GM19351 (cell line): ENCODE results near the gene PALM.
"Not testable (repeated sequence)": the region's sequence is repeated elsewhere in the genome, so short reads cannot be mapped to it uniquely, and the experiment has no call there.

Source experiments
- ATAC-seq: cut with Tn5 transposase; IDR thresholded peaks from one replicate; pipeline ENCODE4 v1.9.1; 2021; ENCODE audit warnings: mild to moderate bottlenecking, moderate library complexity; ENCODE audit not compliant: unreplicated experiment

Gene PALM

GRCh38 chr19:729965-730668 lies 21.4 kb downstream of the PALM start:
- no peak for ATAC-seq

- ATAC-seq = no peak
These were observed 22.3 kb downstream of the PALM start for GRCh38 chr19:731000-731399.

GRCh38 chr19:732148-733069 lies 23.7 kb downstream of the PALM start:
- no peak for ATAC-seq

- ATAC-seq = no peak
These were observed 26.0 kb downstream of the PALM start for GRCh38 chr19:734716-735115.

GRCh38 chr19:736125-736524 lies 27.4 kb downstream of the PALM start:
- no peak for ATAC-seq

- ATAC-seq = no peak
These were observed 28.9 kb downstream of the PALM start for GRCh38 chr19:737591-738093.

GRCh38 chr19:738509-739128 lies 29.9 kb downstream of the PALM start:
- no peak for ATAC-seq

- no peak for ATAC-seq
These were observed 31.4 kb downstream of the PALM start for GRCh38 chr19:739998-740715.

GRCh38 chr19:740816-741505 lies 32.2 kb downstream of the PALM start:
- not testable (repeated sequence) for ATAC-seq

- ATAC-seq = no peak
These were observed 32.9 kb downstream of the PALM start for GRCh38 chr19:741506-742131.

- ATAC-seq = no peak
These were observed 33.9 kb downstream of the PALM start for GRCh38 chr19:742540-743075.

GRCh38 chr19:743168-743687 lies 34.5 kb downstream of the PALM start:
- no peak for ATAC-seq

- ATAC-seq = not testable (repeated sequence)
These were observed 36.4 kb downstream of the PALM start for GRCh38 chr19:745138-745537.

- ATAC-seq = no peak
These were observed 37.6 kb downstream of the PALM start for GRCh38 chr19:746208-746819.

GRCh38 chr19:746956-747355 lies 38.2 kb downstream of the PALM start:
- ATAC-seq = no peak

GRCh38 chr19:747432-748273 lies 38.9 kb downstream of the PALM start:
- ATAC-seq = no peak

- ATAC-seq = no peak
These were observed 39.5 kb downstream of the PALM start for GRCh38 chr19:748274-748598.

GRCh38 chr19:749811-750210 lies 41.1 kb downstream of the PALM start:
- ATAC-seq = no peak
